HK-2 (cell line): Measurements from ENCODE around the gene DGAT2.
"Not testable (repeated sequence)": the region's sequence is repeated elsewhere in the genome, so short reads cannot be mapped to it uniquely, and the experiment has no call there.

Experiments used
- DNase-seq: peaks from one replicate; pipeline ENCODE4 v3.0.0-alpha.2; 2018; ENCODE audit not compliant: unreplicated experiment

DGAT2 gene

GRCh38 chr11:75768112-75768908 lies at the start of gene DGAT2:
Gene DGAT2, plus strand, starts transcription at chr11:75768778. Its CDS starts 214 bp downstream, at chr11:75768992.
- DNase-seq = peak; percentile 75

GRCh38 chr11:75719340-75720239 lies 49.0 kb upstream of the DGAT2 start:
- DNase-seq = no peak

- no peak for DNase-seq
These were observed 47.9 kb upstream of the DGAT2 start for GRCh38 chr11:75720639-75721038.

DNA sequence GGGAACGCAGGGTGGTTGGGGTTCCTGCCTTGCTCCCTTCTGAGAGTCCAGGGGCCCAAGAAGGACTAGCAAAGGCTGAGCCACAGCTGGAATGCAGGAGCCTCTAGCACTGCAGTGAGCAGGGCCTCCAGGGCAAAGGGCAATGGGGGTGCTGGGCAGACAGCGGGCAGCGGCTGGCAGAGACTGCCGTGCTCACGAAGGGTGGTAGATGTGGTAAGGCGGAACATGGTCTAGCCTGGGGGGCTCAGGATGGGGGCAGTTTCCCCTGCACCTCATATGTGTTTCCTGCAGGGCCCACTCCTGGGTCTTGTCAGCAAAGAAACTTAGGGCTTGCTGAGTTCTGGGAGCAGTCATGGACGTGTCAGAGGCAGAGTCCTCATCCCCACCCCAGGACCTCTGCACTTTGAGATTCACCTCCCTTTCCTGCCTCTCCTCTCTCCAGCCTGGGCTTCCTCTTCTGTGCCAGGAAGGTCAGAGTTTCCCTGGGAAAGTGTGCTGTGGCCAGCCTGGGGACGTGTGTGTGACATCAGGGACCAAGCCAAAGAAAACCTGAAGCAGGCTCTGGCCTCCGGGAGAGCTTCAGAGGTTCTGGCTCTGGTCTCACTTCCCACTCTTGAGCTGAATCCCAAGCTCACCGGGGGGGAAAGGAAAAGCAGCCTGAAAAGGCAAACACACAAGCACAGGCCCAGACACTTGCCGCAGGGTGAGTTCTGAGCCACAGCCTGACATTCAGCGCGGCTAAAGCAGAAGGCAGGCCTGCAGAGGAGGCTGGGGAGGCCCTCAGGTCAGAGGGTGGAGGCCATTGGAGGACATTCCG lies 46.5 kb upstream of the DGAT2 start:
- DNase-seq = no peak

- DNase-seq = no peak
These were observed 45.9 kb upstream of the DGAT2 start for GRCh38 chr11:75722669-75723042.

GRCh38 chr11:75725547-75726320 lies 42.8 kb upstream of the DGAT2 start:
- DNase-seq = no peak

- DNase-seq = no peak
These were observed 39.6 kb upstream of the DGAT2 start for GRCh38 chr11:75728992-75729391.

DNA sequence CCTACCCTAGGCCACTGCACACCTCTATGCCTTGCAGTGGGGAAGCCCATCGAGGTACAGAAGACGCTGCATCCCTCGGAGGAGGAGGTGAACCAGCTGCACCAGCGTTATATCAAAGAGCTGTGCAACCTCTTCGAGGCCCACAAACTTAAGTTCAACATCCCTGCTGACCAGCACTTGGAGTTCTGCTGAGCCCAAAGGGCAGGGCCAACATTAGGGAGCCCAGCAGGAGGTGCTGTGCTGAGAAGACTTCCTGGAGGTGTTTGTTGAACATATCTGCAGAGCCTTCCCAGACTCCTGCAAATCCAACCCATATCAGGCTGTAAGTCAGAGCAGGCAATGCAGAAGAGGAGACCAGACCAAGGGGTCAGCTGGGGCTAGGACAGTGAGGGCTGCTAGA lies 37.5 kb upstream of the DGAT2 start:
- DNase-seq = no peak

- no peak for DNase-seq
These were observed 35.5 kb upstream of the DGAT2 start for GRCh38 chr11:75733071-75733430.

- DNase-seq = no peak
These were observed 35.0 kb upstream of the DGAT2 start for GRCh38 chr11:75733431-75734107.

DNA sequence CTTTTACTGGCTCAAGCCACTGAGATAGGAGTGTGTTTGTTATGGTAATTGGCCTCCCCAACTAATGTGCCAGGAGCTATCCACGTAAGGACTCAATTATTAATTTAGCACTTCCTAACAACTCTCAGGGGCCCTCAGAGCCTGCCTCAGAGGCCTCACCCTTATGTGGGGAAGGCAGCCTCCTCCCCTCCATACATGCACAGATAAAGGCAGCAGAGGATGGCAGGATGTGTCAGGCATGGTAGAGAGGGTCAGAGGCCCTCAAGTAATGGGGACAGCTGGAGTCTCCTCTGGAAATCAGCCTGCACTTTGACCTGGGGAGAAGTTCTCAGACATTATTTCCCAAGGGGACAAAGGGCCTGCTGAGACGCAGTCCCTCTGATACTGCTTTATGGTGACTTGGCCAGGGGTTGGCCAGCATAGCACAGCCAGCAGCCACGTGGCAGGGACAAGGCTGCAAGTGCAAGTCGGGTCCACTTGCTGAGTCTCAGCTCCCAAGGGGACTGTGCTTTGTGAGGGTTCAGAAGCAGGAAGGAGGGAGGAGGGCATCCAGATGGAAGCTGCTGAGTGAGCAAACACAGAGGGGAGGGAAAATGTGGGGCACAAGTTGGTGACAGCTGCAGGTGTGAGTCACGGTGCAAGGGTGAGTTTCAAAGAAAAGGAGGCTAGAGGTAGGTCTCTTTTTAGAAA lies 33.9 kb upstream of the DGAT2 start:
- no peak for DNase-seq

DNA sequence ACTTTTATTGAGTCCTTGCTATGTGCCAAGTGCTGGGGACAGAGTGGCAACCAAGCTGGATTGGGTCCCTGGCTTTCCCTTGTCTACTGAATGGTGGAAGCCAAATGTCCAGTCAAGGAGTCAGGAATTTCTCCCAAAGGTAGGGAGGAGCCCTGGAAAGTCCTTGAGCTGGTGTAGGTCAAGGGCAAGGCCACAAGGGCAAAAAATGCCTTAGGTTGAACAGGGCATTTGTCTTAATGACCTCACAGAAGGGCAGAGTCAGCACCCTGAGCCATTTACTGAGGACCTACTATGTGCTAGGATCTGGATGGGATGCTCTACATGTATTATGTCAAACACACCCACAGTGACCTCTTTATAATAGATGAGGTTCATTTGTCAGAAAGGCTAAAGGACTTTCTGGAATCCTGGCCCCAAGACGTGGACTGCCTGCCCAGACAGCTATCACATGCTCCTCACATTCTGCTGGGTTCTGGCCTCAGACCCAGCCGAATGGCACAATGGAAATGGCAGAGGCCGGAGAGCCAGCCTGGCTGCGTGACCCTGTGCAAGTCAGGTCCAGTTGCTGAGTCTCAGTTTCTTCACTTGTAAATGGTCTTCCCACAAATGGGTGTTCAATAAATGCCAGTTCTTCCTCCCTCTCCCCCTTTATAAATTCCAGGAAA lies 33.3 kb upstream of the DGAT2 start:
- DNase-seq = no peak

- DNase-seq = no peak
These were observed 31.3 kb upstream of the DGAT2 start for GRCh38 chr11:75737314-75737713.

- DNase-seq = no peak
These were observed 27.9 kb upstream of the DGAT2 start for GRCh38 chr11:75740681-75741080.

DNA sequence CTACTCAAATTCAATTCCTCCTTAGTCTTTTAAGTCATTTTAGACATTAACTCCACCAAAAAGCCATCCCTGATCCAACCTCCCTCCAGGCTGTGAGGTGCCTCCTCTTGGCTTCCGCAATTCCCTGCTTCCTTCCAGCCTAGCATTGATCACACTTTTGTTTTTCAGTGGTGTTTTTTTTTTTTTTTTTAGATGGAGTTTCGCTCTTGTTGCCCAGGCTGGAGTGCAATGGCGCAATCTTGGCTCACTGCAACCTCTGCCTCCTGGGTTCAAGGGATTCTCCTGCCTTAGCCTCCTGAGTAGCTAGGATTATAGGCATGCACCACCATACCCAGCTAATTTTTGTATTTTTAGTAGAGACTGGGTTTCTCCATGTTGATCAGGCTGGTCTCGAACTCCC lies 25.4 kb upstream of the DGAT2 start:
- DNase-seq = not testable (repeated sequence)

- DNase-seq = no peak
These were observed 24.6 kb upstream of the DGAT2 start for GRCh38 chr11:75743711-75744563.

- DNase-seq = no peak
These were observed 22.8 kb upstream of the DGAT2 start for GRCh38 chr11:75745807-75746206.

DNA sequence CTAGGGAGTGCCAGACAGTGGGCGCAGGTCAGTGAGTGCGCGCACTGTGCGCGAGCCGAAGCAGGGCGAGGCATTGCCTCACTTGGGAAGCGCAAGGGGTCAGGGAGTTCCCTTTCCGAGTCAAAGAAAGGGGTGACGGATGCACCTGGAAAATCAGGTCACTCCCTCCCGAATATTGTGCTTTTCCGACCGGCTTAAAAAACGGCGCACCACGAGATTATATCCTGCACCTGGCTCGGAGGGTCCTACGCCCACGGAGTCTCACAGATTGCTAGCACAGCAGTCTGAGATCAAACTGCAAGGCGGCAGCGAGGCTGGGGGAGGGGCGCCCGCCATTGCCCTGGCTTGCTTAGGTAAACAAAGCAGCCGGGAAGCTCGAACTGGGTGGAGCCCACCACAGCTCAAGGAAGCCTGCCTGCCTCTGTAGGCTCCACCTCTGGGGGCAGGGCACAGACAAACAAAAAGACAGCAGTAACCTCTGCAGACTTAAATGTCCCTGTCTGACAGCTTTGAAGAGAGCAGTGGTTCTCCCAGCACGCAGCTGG lies 19.8 kb upstream of the DGAT2 start:
- DNase-seq = not testable (repeated sequence)
